Sigmoid colon (tissue), 7 donors: ENCODE data around the gene MYBPC1. TPM values are rescaled to one million over a fixed set of nuclear protein-coding genes. Genes with fewer than 3 reads are reported as not detected.

ENCODE experiments used
- DNase-seq: peaks from one replicate; pipeline ENCODE4 v3.0.0-alpha.2; 2019
- H3K27ac ChIP-seq, 4 donors: fragments of 200-600 bp; sonication (generic); one replicate each; pipeline ENCODE4 v1.5.1; 2016 to 2019; ENCODE audit warnings: mild to moderate bottlenecking in 1 of 4
- H3K27me3 ChIP-seq, 3 donors: fragments of 200-600 bp; sonication (generic); one replicate each; pipeline ENCODE4 v1.5.1; 2019; ENCODE audit warnings: mild to moderate bottlenecking in 1 of 3
- H3K36me3 ChIP-seq, 4 donors: fragments of 200-600 bp; sonication (generic); one replicate each; pipeline ENCODE4 v1.5.1; 2016 to 2019
- H3K4me1 ChIP-seq, 4 donors: fragments of 200-600 bp; sonication (generic); one replicate each; pipeline ENCODE4 v1.5.1; 2017 to 2019
- H3K4me3 ChIP-seq, 4 donors: fragments of 200-600 bp; sonication (generic); one replicate each; pipeline ENCODE4 v1.5.1; 2017 to 2019; ENCODE audit warnings: mild to moderate bottlenecking in 2 of 4, moderate library complexity in 1 of 4
- H3K9me3 ChIP-seq, 4 donors: fragments of 200-600 bp in 3 of 4; sonication (generic) in 3 of 4; one replicate each; pipeline versions ENCODE4 v1.5.1 to v1.6.1; 2013 to 2019
- CTCF ChIP-seq, 4 experiments: fragments of 450-650 bp in 3 of 4; fragments of 200-600 bp in 1 of 4; IDR thresholded peaks; one replicate each; pipeline ENCODE4 v1.5.1; 2016 to 2019; ENCODE audit warnings: antibody characterized with exemption in 4 of 4, mild to moderate bottlenecking in 3 of 4, moderate library complexity in 2 of 4
- EP300 ChIP-seq, 4 donors: sonication (generic); formaldehyde crosslinking; IDR thresholded peaks; one replicate each; pipeline ENCODE4 v1.6.1; 2017; ENCODE audit warnings: antibody characterized with exemption in 4 of 4
- POLR2A ChIP-seq, 2 donors: fragments of 450-650 bp; IDR thresholded peaks; one replicate each; pipeline ENCODE4 v1.6.1; 2016; ENCODE audit warnings: antibody characterized with exemption in 2 of 2, mild to moderate bottlenecking in 2 of 2, moderate library complexity in 2 of 2
- POLR2AphosphoS5 ChIP-seq, 4 donors: sonication (generic); formaldehyde crosslinking; IDR thresholded peaks; one replicate each; pipeline ENCODE4 v1.6.1; 2017; ENCODE audit warnings: antibody characterized with exemption in 4 of 4
- WGBS, 2 donors: extraction: QIAGEN DNeasy Blood & Tissue Kit; methylation state at CpG; one replicate each; pipeline ENCODE4 v1.1.7; 2013; 5-methylcytosine and 5-hydroxymethylcytosine counted together
- intact Hi-C: fragments of 100-400 bp; cut with DNase I; formaldehyde crosslinking; loops from one replicate; pipeline ENCODE4 v1.15.1; 2023
- polyA plus RNA-seq, 3 donors: library from polyadenylated mRNA; stranded (reverse); fragments of 200-250 nt; gene quantifications; one replicate each; pipeline ENCODE4 v1.2.3, GENCODE V29; 2013
- total RNA-seq, 4 donors: library from RNA; depleted of rRNA; stranded (reverse); fragments of >200 nt; gene quantifications; one replicate each; pipeline ENCODE4 v1.1.0, GENCODE V29; 2016
- donor health status: healthy with polysubstance abuse.
- donor health status: Bipolar disorder and iron deficiency.
- donor health status: healthy.

Gene MYBPC1
- total and polyA plus RNA-seq, 7 donors, result 0.16 to 18.6 (median 2.1) TPM

GRCh38 chr12:101686176-101686575 lies 91.4 kb downstream of the MYBPC1 start:
- WGBS, 2 donors, result 91 to 98% methylated on average over 1 of the region's 1 CpG
- Histone ChIP-seq H3K4me1 (no peaks in the 10 kb centered on the region), H3K27me3 (no peaks in the 10 kb centered on the region), H3K36me3 (no peaks in the 10 kb centered on the region), H3K9me3 (no peaks in the 10 kb centered on the region), H3K4me3 (no peak overlapping the region), H3K27ac (no peak overlapping the region)
- intact Hi-C loops, result no loop called here
- TF ChIP-seq EP300 (IDR thresholded peaks at IDR 0.05) (no peak), POLR2AphosphoS5 (IDR thresholded peaks at IDR 0.05) (no peak), POLR2A (IDR thresholded peaks at IDR 0.05) (no peak), CTCF (IDR thresholded peaks at IDR 0.05) (no peak)
- DNase-seq, result no peak

- Histone ChIP-seq H3K36me3 (no peaks in the 10 kb centered on the region), H3K27me3 (no peaks in the 10 kb centered on the region), H3K9me3 (no peaks in the 10 kb centered on the region), H3K27ac (no peak overlapping the region), H3K4me1 (peaks cover 0 to 6% (median 3%) of the 10 kb centered on the region in 4 donors), H3K4me3 (no peak overlapping the region)
- intact Hi-C loops, result no loop called here
- no peak for DNase-seq
- TF ChIP-seq EP300 (IDR thresholded peaks at IDR 0.05) (no peak), POLR2AphosphoS5 (IDR thresholded peaks at IDR 0.05) (no peak), POLR2A (IDR thresholded peaks at IDR 0.05) (no peak), CTCF (IDR thresholded peaks at IDR 0.05) (no peak)
- 13 to 55% methylated on average over 3 of the region's 3 CpGs for WGBS, 2 donors
Observed at GRCh38 chr12:101690544-101691098, 95.8 kb downstream of the MYBPC1 start.

DNA sequence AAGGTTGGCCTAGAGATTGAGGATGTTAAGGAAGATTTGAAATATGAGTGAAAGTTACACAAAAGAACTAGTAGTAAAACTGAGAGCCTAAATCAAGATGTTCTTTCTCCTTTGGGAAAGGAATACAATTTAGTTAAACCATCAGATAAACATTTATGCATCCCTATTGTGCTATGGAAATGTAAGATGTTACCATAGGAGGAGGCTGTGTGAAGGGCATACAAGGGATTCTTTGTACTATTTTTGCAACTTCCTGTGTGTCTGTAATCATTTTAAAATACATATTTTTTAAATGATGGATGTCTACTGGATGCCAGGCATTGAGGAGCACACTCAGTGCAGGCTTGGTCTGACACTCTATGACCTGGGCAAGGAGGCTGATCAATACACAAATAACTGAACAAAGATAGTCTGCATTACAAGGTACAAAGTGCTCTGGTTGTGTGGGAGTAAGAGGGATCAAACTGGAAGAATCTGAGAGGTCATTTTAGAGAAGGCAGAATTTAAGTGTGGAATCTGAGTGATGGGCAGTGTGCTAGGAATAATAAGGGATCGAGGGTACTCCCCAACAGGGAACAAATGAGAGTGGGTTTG lies 96.8 kb downstream of the MYBPC1 start:
- Histone ChIP-seq H3K9me3 (no peaks in the 10 kb centered on the region), H3K4me3 (no peak overlapping the region), H3K4me1 (peaks cover 0 to 13% (median 13%) of the 10 kb centered on the region in 4 donors), H3K36me3 (no peaks in the 10 kb centered on the region), H3K27me3 (no peaks in the 10 kb centered on the region), H3K27ac (no peak overlapping the region)
- intact Hi-C loops, result no loop called here
- TF ChIP-seq POLR2AphosphoS5 (IDR thresholded peaks at IDR 0.05) (no peak), CTCF (IDR thresholded peaks at IDR 0.05) (no peak), POLR2A (IDR thresholded peaks at IDR 0.05) (no peak), EP300 (IDR thresholded peaks at IDR 0.05) (no peak)
- no peak for DNase-seq
- WGBS, 2 donors, result 91 to 97% methylated on average over 1 of the region's 1 CpG

DNA sequence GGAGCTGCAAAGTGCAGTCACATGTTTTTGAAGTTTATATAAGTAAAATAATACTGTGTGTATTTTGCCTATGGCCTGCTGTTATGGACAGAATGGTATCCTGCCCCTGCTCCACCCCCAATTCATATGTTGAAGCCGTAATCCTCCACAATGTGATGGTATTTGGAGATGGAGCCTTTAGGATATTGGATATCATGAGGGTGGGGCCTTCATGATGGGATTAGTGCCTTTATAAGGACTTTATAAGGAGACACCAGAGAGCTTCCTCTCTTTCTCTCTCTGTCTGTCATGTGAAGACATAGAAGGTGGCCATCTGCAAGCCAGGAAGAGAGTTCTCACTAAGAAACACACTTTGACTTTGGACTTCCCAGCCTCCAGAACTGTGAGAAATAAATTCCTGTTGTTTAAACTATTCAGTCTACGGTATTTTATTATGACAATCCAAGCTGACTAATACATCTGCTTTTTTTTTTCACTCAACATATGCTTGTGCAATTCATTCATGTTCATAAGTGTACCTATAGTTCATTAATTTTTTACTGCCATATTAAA lies 99.6 kb downstream of the MYBPC1 start:
- Histone ChIP-seq H3K36me3 (no peaks in the 10 kb centered on the region), H3K9me3 (no peaks in the 10 kb centered on the region), H3K27ac (no peak overlapping the region), H3K27me3 (no peaks in the 10 kb centered on the region), H3K4me1 (peaks cover 0 to 25% (median 22%) of the 10 kb centered on the region in 4 donors), H3K4me3 (no peak overlapping the region)
- TF ChIP-seq CTCF (IDR thresholded peaks at IDR 0.05), result no peak
- TF ChIP-seq EP300 (IDR thresholded peaks at IDR 0.05), result no peak
- no peak for TF ChIP-seq POLR2A (IDR thresholded peaks at IDR 0.05)
- TF ChIP-seq POLR2AphosphoS5 (IDR thresholded peaks at IDR 0.05), result no peak
- intact Hi-C loops, result no loop called here
- whole genome bisulfite sequencing, 2 donors, result 70 to 86% methylated on average over 2 of the region's 2 CpGs
- DNase-seq, result no peak
